Activated CD4-positive, alpha-beta T cell treated with anti-CD3 and anti-CD28 coated beads, Interleukin-2, amount 50 U/mL, for 48 hours (primary cell): ENCODE measurements around the gene RASA3.
"Not testable (repeated sequence)": the region's sequence is repeated elsewhere in the genome, so short reads cannot be mapped to it uniquely, and the experiment has no call there.

Experiments
- DNase-seq, 2 experiments: peaks; one replicate each; pipeline ENCODE4 v3.0.0-alpha.2; 2020

The RASA3 gene

DNA sequence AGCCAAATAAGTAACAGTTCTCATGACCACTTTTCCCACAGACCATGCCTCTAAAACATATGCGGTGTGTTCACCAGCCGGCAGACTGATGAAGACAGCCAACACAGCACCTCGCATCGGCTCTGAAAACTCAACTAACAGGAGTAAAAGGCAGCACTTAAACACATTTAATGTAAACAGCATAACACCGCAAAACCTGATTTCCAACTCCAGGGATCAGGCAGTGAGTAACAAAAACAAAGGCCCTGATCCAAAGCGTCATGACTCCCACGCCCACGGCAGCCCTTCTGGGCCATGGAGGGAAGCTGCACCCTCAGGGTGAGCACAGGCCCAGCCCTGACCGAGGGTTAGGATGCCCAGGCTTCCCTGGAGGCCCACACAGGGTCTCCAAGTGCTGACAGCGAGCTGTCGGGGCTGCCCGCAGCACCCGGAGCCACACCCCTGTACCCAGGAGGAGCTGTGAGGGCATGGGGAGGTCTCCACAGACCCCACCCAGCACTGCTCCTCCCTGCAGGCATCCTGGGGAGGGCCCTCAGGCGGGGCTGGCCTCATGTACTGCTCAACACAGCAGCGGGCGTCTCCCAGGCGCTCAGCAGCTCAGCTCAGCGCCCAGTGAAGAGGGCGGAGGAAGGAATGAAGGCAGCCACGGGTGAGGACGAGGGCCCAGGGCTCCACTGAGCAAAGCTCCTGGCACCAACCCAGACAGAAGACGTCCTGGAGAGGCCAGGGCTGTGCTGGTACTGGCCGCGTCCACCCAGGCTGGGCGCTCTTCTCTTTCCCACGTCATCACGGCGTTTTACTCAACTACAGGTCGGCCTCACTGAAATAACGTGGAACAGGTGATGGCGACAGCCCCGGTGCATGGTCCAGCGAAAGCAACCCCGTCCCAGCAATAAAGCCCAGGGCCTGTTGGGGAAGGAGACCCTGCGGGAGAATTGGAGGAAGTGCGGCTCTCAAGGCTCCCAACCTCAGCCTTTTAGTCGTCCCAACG lies 53.7 kb downstream of the RASA3 start:
- no peak for DNase-seq

DNA sequence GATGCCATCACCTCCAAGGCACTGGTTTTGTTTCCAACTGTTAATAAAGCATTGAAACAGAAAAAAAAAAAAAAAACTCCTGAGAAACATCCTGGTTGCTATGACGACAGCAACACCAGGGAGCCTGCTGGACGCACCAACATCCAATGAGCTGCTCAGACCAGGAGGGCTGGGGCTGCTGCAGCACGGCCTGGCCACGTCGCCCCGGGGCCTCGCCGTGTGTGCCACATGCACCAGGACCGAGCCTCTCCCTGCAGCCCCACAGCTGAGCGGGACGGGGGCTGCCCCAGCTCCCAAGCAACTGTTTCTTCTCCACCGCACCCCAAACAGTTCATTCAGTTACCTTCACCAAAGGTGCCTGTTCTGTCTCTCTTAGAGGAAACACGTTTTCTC lies 54.5 kb downstream of the RASA3 start:
- no peak for DNase-seq

DNA sequence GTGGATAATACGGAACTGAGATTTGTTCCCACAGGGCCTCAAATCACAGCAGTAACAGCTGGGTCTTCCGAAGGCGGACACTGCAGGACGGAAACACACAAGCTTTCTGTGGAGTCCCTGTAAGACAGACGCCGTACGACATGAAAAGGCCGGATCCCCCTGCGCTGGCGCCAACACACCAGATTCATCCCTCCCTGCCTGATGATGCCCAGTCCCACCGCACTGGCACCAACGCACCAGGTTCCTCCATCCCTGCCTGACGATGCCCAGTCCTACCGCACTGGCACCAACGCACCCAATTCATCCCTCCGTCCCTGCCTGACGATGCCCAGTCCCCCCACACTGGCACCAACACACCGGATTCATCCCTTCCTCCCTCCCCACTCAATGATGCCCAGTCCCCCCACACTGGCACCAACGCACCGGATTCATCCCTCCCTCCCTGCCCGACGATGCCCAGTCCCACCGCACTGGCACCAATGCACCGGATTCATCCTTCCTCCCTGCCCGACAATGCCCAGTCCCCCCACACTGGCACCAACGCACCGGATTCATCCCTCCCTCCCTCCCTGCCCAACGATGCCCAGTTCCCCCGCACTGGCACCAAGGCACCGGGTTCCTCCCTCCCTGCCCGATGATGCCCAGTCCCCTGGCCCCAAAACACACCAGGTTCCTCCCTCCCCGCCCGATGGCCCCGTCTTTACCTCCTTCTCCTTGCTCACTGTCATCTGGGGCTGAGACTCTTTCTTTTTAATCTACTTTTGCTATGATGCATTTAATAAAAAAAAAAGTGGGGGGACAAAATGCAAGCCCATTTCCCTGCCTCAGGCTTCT lies 55.1 kb downstream of the RASA3 start:
- DNase-seq: no peak

DNA sequence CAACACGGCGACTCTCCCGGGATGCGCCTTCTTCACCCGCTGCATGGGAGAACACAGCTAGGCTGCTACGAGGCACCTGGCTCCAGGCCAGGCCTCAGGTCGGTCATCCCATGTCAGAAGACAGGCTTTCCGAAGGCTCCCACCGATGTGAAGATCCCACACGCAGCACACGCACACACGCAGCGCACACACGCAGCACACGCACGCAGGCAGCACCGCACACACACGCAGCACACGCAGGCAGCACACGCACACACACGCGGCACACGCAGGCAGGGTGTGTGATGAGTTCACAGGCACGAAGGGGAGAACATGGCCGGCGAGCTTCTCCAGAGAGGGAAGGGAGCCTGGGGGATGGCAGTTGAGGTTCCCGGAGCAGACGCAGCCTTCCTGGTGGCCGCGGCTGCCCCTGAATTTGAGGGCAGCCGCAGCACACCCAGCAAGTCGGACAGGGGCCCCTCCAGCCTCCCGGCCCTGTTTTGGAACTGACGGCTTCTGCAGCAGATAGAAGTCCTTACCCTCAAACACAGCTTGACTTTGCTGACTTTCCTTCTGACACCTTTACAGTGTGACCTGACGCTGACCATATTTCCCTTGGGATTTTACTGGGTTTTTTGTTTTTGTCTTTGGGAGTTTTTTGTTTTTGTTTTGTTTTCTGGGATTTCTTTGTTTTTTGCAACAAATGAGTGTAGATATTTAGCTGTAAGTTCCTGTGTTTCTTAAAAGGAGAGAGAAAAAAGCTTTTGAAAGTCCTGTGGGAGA lies 55.9 kb downstream of the RASA3 start:
- DNase-seq: no peak

DNA sequence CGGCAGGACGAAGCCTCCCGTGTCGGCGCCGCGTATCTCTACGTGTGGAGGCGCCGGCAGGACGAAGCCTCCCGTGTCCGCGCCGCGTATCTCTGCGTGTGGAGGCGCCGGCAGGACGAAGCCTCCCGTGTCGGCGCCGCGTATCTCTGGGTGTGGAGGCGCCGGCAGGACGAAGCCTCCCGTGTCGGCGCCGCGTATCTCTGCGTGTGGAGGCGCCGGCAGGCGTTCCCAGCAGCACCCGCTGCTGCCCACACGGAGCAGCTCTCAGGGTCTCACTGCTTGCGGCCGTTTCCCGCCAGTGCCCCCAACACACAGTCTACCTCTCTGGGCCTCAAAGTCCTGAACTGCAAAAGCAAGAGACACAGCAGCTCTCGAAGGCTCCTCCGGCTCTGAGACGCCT lies 56.6 kb downstream of the RASA3 start:
- DNase-seq: not testable (repeated sequence)

DNA sequence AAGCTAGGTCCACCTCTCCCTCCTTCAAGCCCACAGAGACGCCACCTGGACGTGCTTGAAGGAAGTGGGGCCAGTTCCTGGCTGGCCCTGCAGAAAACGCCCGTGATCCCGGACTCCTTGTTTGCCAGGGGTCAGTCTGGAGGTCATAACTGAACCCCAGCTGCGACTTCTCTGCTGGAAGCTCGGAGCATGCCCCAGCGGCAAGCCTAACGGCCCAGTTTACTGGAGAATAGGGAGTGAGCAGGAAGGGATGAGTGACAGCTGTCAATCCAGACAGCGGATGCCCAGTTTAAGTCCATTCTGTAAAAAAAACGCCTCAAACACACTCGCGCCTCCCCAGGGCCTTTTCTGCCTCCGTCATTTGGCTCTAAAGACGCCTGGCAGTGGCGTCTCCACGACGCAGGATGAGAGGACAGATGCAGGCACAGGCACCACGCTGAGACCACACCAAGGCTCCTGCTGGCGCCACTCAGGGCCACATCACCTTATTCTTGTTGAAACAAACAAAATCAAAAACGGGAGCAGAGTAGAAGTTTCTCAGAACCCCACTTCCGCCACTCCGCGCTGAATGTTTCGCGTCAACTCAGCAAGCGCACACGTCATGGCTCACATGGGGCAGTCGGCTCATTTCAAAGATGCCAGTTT lies 57.6 kb downstream of the RASA3 start:
- no peak for DNase-seq

- DNase-seq: no peak
These were observed 58.4 kb downstream of the RASA3 start for GRCh38 chr13:114073881-114074612.

DNA sequence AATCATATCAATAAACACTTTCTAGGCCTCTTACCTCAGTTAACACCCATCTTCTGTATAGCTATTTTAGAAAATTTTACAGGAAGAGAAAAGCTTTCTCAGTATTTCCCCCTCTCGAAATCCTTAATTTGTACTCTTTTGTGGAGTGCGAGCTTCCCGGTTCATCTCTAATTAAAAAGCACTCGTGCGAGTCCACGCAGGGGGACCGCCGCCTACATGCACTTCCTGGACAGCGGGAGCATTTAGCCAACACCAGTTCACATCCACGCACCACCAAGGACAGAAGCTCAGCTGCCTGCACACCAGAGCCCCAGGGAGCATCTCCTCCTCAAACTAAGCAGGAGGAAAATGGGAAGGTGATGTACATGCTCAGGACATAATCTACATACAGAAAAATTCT lies 60.0 kb downstream of the RASA3 start:
- DNase-seq: no peak

- no peak for DNase-seq
These were observed 60.4 kb downstream of the RASA3 start for GRCh38 chr13:114071991-114072390.

DNA sequence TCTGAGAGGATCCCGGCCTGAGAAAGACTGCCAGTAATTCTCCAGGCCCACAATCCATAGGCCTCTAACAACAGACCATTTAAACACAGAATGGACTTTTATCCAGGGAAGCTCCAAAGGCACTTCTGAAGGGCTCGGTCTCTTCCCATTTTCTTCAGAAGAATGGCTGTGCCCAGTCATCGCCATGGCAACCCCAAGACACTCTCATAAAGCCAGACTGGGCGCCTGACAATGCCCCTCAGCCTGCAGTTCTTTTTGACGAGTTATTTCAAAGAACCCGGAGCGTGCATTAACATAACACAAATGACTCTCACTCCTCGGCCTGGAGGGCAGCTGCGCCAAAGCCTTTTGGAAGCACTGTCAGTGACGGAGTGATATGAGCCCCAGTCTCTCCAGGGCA lies 61.0 kb downstream of the RASA3 start:
- no peak for DNase-seq

- DNase-seq: no peak
These were observed 62.2 kb downstream of the RASA3 start for GRCh38 chr13:114070098-114070799.

DNA sequence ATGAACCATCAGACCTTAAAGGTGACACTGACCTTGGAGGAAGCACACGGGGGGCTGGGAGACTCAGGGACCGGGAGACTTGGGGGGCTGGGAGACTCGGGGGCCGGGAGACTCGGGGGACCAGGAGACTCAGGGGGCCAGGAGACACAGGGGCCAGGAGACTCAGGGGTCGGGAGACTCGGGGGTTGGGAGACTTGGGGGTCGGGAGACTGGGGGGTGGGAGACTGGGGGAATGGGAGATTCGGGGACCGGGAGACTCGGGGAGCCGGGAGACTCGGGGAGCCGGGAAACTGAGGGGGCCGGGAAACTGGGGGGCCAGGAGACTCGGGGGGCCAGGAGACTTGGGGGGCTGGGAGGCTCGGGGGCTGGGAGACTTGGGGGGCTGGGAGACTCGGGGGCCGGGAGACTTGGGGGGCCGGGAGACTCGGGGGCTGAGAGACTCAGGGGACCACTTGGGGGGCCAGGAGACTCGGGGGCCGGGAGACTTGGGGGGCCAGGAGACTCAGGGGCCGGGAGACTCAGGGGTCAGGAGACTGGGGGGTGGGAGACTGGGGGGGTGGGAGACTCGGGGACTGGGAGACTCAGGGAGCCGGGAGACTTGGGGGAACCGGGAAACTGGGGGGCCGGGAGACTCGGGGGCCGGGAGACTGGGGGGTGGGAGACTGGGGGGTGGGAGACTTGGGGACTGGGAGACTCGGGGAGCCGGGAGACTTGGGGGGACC lies 62.9 kb downstream of the RASA3 start:
- no peak for DNase-seq

- DNase-seq: no peak
These were observed 63.6 kb downstream of the RASA3 start for GRCh38 chr13:114068656-114069318.

DNA sequence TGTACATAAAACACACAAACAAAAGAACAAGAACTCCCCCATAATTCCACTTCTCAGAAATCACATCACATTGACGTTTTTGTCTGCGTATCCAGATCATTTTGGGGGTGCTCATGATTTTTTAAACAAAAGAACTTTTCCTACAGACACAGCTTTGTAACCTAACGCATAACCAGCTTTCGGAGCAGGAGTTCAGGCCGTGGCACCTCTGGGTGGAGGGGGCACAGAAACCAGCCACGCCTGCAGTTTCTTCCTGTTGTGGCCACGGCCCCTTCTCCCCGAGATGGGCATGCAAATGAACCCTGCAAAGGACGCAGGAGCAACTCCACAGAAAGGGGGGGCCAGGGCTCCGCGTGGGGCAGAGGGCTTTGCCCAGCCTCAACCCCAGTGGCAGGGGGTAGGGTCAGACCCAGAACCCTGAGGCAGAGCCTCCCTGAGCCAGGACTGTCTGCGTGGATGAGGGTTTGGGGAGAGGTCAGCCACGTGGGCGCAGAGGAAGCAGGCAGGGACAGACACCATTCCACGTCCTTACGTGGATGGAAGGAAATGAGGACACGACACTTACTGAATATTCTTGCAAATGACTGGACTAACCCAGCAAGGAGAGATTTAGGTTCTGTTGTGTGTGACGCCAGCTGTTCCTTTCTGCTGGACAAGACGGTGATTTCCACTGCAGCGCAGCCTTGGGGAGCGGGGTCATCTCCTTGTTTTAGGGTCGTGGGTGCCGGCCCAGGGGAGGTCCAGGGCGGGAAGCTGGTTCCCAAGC lies 64.4 kb downstream of the RASA3 start:
- peak; percentile 54 to 66 for DNase-seq

DNA sequence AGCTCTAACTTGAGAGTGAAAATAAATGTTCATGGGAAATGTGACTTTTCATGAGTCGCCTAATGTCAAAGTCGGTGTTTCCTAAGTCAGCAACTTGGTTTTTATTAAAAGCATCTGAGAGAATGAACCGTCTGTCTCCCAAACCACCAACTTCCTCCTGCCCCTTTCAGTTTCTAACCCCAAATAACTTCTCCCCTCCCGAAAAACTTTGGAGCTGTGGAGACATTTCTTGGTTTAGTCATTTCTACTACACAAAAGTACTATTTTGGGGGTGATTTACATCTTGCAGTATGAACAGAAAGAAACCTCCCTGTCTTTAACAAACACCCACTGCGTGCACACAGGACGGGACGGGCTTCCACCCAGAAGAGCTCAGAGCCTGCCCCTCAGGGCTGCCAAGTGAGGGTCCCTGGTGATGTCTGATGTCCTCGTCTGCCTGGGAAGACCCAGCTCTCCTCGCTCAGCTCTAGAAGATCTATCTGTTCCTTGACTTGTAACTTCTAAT lies 65.0 kb downstream of the RASA3 start:
- peak; percentile 53 to 65 for DNase-seq

DNA sequence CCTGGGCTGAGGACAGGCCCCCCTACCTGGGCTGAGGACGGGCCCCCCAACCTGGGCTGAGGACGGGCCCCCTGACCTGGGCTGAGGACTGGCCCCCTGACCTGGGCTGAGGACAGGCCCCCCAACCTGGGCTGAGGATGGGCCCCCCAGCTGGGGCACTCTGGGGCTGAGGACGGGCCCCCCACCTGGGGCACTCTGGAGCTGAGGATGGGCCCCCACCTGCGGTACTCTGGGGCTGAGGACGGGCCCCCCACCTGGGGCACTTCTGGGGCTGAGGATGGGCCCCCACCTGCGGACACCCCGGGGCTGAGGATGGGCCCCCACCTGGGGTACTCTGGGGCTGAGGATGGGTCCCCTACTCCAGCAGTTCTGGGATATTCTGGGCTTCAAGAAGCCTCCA lies 65.5 kb downstream of the RASA3 start:
- DNase-seq: no peak

DNA sequence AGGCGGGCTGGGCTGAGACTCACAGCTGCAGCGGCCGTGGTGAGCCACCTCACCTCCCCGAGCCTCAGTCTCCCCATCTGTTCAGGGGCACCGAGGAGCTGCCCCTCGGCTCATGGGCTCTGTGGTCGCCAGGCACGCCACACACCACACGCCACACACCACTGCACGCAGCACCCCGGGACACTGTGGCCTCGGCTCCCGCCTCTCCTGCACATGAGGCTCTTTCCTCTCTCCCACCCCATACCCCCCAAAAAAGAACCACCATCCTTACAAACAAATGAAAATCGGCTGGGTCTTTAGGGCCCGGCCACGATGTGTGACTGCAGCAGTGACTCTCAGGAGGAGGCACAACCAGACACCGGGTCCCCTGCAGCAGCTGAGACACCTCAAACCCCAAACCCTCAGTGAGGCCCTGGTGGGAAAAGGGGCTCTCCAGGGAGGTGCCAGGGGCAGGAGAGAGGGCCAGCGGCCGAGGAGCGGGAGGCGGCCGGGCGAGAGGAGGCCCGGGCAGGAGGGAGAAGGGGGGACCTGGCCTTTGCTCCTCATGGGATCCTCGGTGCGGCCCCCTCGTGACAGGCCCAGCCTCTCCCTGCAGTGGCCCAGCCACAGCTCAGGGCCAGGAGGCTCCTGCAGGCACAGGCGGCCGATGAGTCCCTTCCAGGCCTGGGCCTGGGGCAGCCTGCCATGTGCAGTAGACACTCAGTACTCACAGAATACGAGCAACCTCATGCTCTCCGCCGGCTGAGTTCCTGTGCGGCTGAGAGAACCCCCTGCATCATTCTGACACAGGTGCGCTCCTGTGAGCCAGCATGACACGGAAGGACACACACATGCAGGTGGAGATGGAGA lies 66.3 kb downstream of the RASA3 start:
- peak; percentile 45 to 48 for DNase-seq
